H1 (cell line): ENCODE measurements around the gene FBN3.

Experiments used
- BCL11A ChIP-seq, 2 experiments: IDR thresholded peaks; one replicate each; pipeline ENCODE4 v1.6.1; 2011; ENCODE audit warnings: low read depth in 2 of 2, low read length in 2 of 2, mild to moderate bottlenecking in 2 of 2
- CBX5 ChIP-seq: fragments of 300-800, 300-1000 bp; sonication (generic); IDR thresholded peaks from 2 replicates; pipeline ENCODE4 v1.7.1; 2016; ENCODE audit warnings: antibody characterized with exemption, low read length, low read depth
- CBX8 ChIP-seq: fragments of 300-800, 300-1000 bp; sonication (generic); IDR thresholded peaks from 2 replicates; pipeline ENCODE4 v1.7.1; 2016; ENCODE audit warnings: low read depth, low read length, borderline replicate concordance
- CREB1 ChIP-seq: IDR thresholded peaks from 2 replicates; pipeline ENCODE4 v1.6.1; 2012; ENCODE audit warnings: inconsistent platforms
- EZH2 ChIP-seq: fragments of 200-600 bp; sonication (generic); IDR thresholded peaks from 2 replicates; pipeline ENCODE4 v1.7.1; 2012; ENCODE audit warnings: low read depth, mild to moderate bottlenecking, moderate library complexity, low read length, inconsistent platforms; ENCODE audit not compliant: severe bottlenecking
- TAF1 ChIP-seq: IDR thresholded peaks from 2 replicates; pipeline ENCODE4 v1.6.1; 2011; ENCODE audit warnings: mild to moderate bottlenecking, low read depth, low read length
- TCF12 ChIP-seq: IDR thresholded peaks from 2 replicates; pipeline ENCODE4 v1.6.1; 2011; ENCODE audit warnings: low read depth, mild to moderate bottlenecking, low read length
- TF ChIP-seq, protein P1 (sequence below), 3 experiments: IDR thresholded peaks; 1 replicate in 2 of 3; 2 replicates in 1 of 3; pipeline versions ENCODE4 v1.5.1 to v1.6.1; 2011; ENCODE audit warnings: low read length in 3 of 3, mild to moderate bottlenecking in 3 of 3, inconsistent platforms in 2 of 3, low read depth in 1 of 3, moderate library complexity in 1 of 3; ENCODE audit not compliant: insufficient read depth in 1 of 3; ENCODE audit errors: control extremely low read depth in 1 of 3

DNA sequence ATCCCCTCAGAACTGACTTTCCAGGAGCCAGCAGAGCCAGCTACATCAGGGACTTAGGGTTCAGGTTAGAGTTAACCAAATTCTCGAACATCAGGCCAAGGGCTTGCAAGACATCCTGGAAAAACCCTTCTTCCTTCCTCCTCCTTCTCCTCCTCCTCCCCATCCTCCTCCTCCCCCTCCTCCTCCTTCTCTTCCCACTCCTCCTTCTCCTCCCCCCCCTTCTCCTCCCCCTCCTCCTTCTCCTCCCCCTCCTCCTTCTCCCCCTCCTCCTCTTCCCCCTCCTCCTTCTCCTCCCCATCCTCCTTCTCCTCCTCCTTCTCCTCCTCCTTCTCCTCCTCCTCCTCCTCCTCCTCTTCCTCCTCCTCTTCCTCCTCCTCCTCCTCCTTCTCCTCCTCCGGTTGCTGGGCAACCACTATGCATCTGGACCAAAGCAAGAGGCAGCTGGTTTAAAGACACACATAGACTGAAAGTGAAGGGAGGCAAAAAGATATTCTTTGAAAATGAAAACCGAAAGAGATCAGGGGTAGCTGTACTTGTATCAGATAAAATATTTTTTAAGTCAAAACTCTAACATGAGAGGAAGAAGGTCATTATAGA is 102.7 kb downstream of the FBN3 start:
- no peak for TF ChIP-seq TCF12
- TF ChIP-seq TAF1: no peak
- TF ChIP-seq BCL11A (IDR thresholded peaks at IDR 0.05; ENCODE audit: low read depth in 2 of 2, low read length in 2 of 2): no peak
- no peak for TF ChIP-seq CBX8
- no peak for TF ChIP-seq CREB1
- no peak for TF ChIP-seq EZH2
- TF ChIP-seq, protein P1, sequence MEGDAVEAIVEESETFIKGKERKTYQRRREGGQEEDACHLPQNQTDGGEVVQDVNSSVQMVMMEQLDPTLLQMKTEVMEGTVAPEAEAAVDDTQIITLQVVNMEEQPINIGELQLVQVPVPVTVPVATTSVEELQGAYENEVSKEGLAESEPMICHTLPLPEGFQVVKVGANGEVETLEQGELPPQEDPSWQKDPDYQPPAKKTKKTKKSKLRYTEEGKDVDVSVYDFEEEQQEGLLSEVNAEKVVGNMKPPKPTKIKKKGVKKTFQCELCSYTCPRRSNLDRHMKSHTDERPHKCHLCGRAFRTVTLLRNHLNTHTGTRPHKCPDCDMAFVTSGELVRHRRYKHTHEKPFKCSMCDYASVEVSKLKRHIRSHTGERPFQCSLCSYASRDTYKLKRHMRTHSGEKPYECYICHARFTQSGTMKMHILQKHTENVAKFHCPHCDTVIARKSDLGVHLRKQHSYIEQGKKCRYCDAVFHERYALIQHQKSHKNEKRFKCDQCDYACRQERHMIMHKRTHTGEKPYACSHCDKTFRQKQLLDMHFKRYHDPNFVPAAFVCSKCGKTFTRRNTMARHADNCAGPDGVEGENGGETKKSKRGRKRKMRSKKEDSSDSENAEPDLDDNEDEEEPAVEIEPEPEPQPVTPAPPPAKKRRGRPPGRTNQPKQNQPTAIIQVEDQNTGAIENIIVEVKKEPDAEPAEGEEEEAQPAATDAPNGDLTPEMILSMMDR (IDR thresholded peaks at IDR 0.05; ENCODE audit: control extremely low read depth in 1 of 3, insufficient read depth in 1 of 3, low read depth in 1 of 3, low read length in 3 of 3): no peak
- no peak for TF ChIP-seq CBX5
